GM19324 (cell line): ENCODE data around the gene PRRC2B.
A peak's percentile ranks its signal among the peaks of the same experiment; 100 is the strongest.

Experiments used
- ATAC-seq: cut with Tn5 transposase; IDR thresholded peaks from one replicate; pipeline ENCODE4 v1.9.1; 2021; ENCODE audit warnings: mild to moderate bottlenecking, moderate library complexity; ENCODE audit not compliant: unreplicated experiment, low FRiP score

PRRC2B gene

GRCh38 chr9:131482343-131483006, 88.6 kb downstream of the PRRC2B start:
- no peak for ATAC-seq

- ATAC-seq: no peak
Measured at GRCh38 chr9:131483319-131484050, 89.6 kb downstream of the PRRC2B start.

GRCh38 chr9:131484051-131484445, 90.2 kb downstream of the PRRC2B start:
- ATAC-seq: no peak

- ATAC-seq: no peak
Measured at GRCh38 chr9:131484560-131485185, 90.8 kb downstream of the PRRC2B start.

- ATAC-seq: no peak
Measured at GRCh38 chr9:131485206-131485605, 91.3 kb downstream of the PRRC2B start.

GRCh38 chr9:131485728-131486422, 92.0 kb downstream of the PRRC2B start:
- no peak for ATAC-seq

GRCh38 chr9:131487001-131487400, 93.1 kb downstream of the PRRC2B start:
- ATAC-seq: no peak

GRCh38 chr9:131487621-131488031, 93.7 kb downstream of the PRRC2B start:
- no peak for ATAC-seq

GRCh38 chr9:131490514-131490913, 96.6 kb downstream of the PRRC2B start:
- no peak for ATAC-seq

- no peak for ATAC-seq
Measured at GRCh38 chr9:131491001-131491710, 97.3 kb downstream of the PRRC2B start.

- ATAC-seq: no peak
Measured at GRCh38 chr9:131492070-131492469, 98.2 kb downstream of the PRRC2B start.

GRCh38 chr9:131494296-131494870, 100.5 kb downstream of the PRRC2B start:
- no peak for ATAC-seq

GRCh38 chr9:131495785-131496184, 101.9 kb downstream of the PRRC2B start:
- ATAC-seq: no peak

- ATAC-seq: no peak
Measured at GRCh38 chr9:131496844-131497405, 103.0 kb downstream of the PRRC2B start.

GRCh38 chr9:131499254-131499767, 105.4 kb downstream of the PRRC2B start:
- ATAC-seq: no peak

GRCh38 chr9:131500377-131500776, 106.5 kb downstream of the PRRC2B start:
- no peak for ATAC-seq

- ATAC-seq: no peak
Measured at GRCh38 chr9:131500939-131501541, 107.2 kb downstream of the PRRC2B start.

- ATAC-seq: peak; percentile 84
Measured at GRCh38 chr9:131502781-131503625, 109.1 kb downstream of the PRRC2B start, which contains the start of gene POMT1. Gene POMT1 (plus strand): TSS chr9:131502918. CDS start chr9:131504219, 1,301 bp downstream.
